HCT116 (cell line): ENCODE measurements around the gene JPT1. TPM values are rescaled to one million over a fixed set of nuclear protein-coding genes. Genes with fewer than 3 reads are reported as not detected.

Experiments used
- ATAC-seq: fragments of 200-7000 bp; cut with Tn5 transposase; 2 replicates; pipeline ENCODE4 v1.9.1; 2020; ENCODE audit warnings: mild to moderate bottlenecking, moderate library complexity
- BruUV-seq: library from RNA; stranded (reverse); fragments of 400-500 nt; replicated peaks from 2 replicates; lab custom pipeline; 2021; lab: Mats Ljungman, UMichigan
- CTCF ChIA-PET: fragments of 300-600 bp; sonication (Branson Sonifier 250); formaldehyde crosslinking; loops from one replicate; lab custom pipeline; 2021; ENCODE audit warnings: antibody characterized with exemption; lab: Charles Lee
- POLR2A ChIA-PET: fragments of 300-600, 350-600 bp; sonication (Branson Sonifier 250); formaldehyde crosslinking; loops from one replicate; lab custom pipeline; 2021; ENCODE audit warnings: antibody characterized with exemption; lab: Charles Lee
- RAD21 ChIA-PET, 2 experiments: fragments of 300-600 bp; sonication (Branson Sonifier 250); formaldehyde crosslinking; loops; one replicate each; lab custom pipeline; 2023; ENCODE audit warnings: low total read pairs in 2 of 2; ENCODE audit not compliant: uncharacterized antibody in 2 of 2, unreplicated experiment in 2 of 2, low non-redundant PET in 1 of 2; lab: Charles Lee
- DNase-seq: peaks from one replicate; pipeline ENCODE4 v3.0.0-alpha.2; 2010; ENCODE audit warnings: low read depth, low spot score
- H2AFZ ChIP-seq: fragments of 200-600 bp; shearing (Covaris generic), sonication (generic); 2 replicates; pipeline ENCODE4 v1.6.1; 2017; ENCODE audit warnings: low read depth, mixed run types, mixed read lengths, antibody characterized with exemption, low read length; ENCODE audit not compliant: poor library complexity, severe bottlenecking
- H3K27ac ChIP-seq: 2 replicates; pipeline ENCODE4 v1.5.1; 2012; ENCODE audit warnings: low read depth, low read length
- H3K27me3 ChIP-seq: fragments of 200-600 bp; sonication (generic); 2 replicates; pipeline ENCODE4 v1.6.1; 2016; ENCODE audit warnings: mixed run types, low read length, mixed read lengths; ENCODE audit not compliant: insufficient read depth
- H3K36me3 ChIP-seq, 2 experiments: fragments of 200-500 bp in 1 of 2; fragments of 200-600 bp in 1 of 2; sonication (Bioruptor generic) in 1 of 2; sonication (generic) in 1 of 2; 2 replicates each; pipeline versions ENCODE4 v1.5.1 to v1.6.1; 2014 to 2016; ENCODE audit warnings: low read length in 2 of 2, inconsistent platforms in 1 of 2, mixed read lengths in 1 of 2, mixed run types in 1 of 2; ENCODE audit not compliant: insufficient read depth in 2 of 2, control insufficient read depth in 1 of 2
- H3K4me1 ChIP-seq, 2 experiments: fragments of 200-600 bp in 1 of 2; sonication (generic) in 1 of 2; 2 replicates each; pipeline versions ENCODE4 v1.5.1 to v1.6.1; 2012 to 2017; ENCODE audit warnings: low read length in 2 of 2, inconsistent platforms in 1 of 2, mild to moderate bottlenecking in 1 of 2, mixed read lengths in 1 of 2, mixed run types in 1 of 2, moderate library complexity in 1 of 2; ENCODE audit not compliant: insufficient read depth in 2 of 2, control insufficient read depth in 1 of 2
- H3K4me2 ChIP-seq: fragments of 200-600 bp; sonication (generic); 2 replicates; pipeline ENCODE4 v1.6.1; 2017; ENCODE audit warnings: mixed run types, low read length, mixed read lengths
- H3K4me3 ChIP-seq, 2 experiments: fragments of 200-600 bp in 1 of 2; sonication (generic) in 1 of 2; replicated peaks in 1 of 2; 2 replicates each; pipeline ENCODE4 v1.5.1; 2011 to 2016; ENCODE audit warnings: low read length in 2 of 2, control low read depth in 1 of 2, low read depth in 1 of 2, mild to moderate bottlenecking in 1 of 2, mixed read lengths in 1 of 2, mixed run types in 1 of 2
- H3K79me2 ChIP-seq: fragments of 200-600 bp; sonication (generic); 2 replicates; pipeline ENCODE4 v1.6.1; 2017; ENCODE audit warnings: mild to moderate bottlenecking, mixed run types, low read length, moderate library complexity, mixed read lengths; ENCODE audit not compliant: insufficient read depth
- H3K9ac ChIP-seq: fragments of 200-600 bp; sonication (generic); 2 replicates; pipeline ENCODE4 v1.6.1; 2016; ENCODE audit warnings: low read length, mixed read lengths
- H3K9me2 ChIP-seq: fragments of 200-600 bp; sonication (generic), shearing (Covaris generic); 2 replicates; pipeline ENCODE4 v1.6.1; 2017; ENCODE audit warnings: mixed run types, mild to moderate bottlenecking, moderate library complexity; ENCODE audit not compliant: insufficient read depth
- H3K9me3 ChIP-seq, 2 experiments: fragments of 200-500 bp in 1 of 2; fragments of 200-600 bp in 1 of 2; sonication (Bioruptor generic) in 1 of 2; sonication (generic) in 1 of 2; 2 replicates each; pipeline ENCODE4 v1.6.1; 2014 to 2017; ENCODE audit warnings: low read length in 2 of 2, mixed read lengths in 2 of 2, inconsistent platforms in 1 of 2, low read depth in 1 of 2, mild to moderate bottlenecking in 1 of 2, mixed run types in 1 of 2, moderate library complexity in 1 of 2; ENCODE audit not compliant: control insufficient read depth in 1 of 2, insufficient read depth in 1 of 2
- H4K20me1 ChIP-seq: fragments of 200-600 bp; sonication (generic), shearing (Covaris generic); 2 replicates; pipeline ENCODE4 v1.6.1; 2017; ENCODE audit warnings: mixed run types, mild to moderate bottlenecking, moderate library complexity; ENCODE audit not compliant: insufficient read depth
- ATF3 ChIP-seq: IDR thresholded peaks from 2 replicates; pipeline ENCODE4 v1.6.1; 2012
- CEBPB ChIP-seq: IDR thresholded peaks from 2 replicates; pipeline ENCODE4 v1.6.1; 2012; ENCODE audit warnings: low read depth
- MAX ChIP-seq: IDR thresholded peaks from 2 replicates; pipeline ENCODE4 v1.6.1; 2012
- RAD21 ChIP-seq: IDR thresholded peaks from 2 replicates; pipeline ENCODE4 v1.6.1; 2012; ENCODE audit warnings: low read depth, mild to moderate bottlenecking
- REST ChIP-seq: IDR thresholded peaks from 2 replicates; pipeline ENCODE4 v1.6.1; 2012; ENCODE audit warnings: low read depth
- SIN3A ChIP-seq: IDR thresholded peaks from 2 replicates; pipeline ENCODE4 v1.6.1; 2012; ENCODE audit warnings: low read depth
- SRF ChIP-seq: IDR thresholded peaks from 2 replicates; pipeline ENCODE4 v1.6.1; 2012; ENCODE audit warnings: low read depth
- TCF7L2 ChIP-seq: IDR thresholded peaks from 2 replicates; pipeline ENCODE4 v1.7.0; 2011; ENCODE audit warnings: borderline replicate concordance, inconsistent platforms; ENCODE audit not compliant: insufficient read depth, insufficient read length; ENCODE audit errors: extremely low read depth
- ZNF274 ChIP-seq: fragments of 200-500 bp; sonication (Bioruptor generic); IDR thresholded peaks from 2 replicates; pipeline ENCODE4 v1.6.1; 2014; ENCODE audit warnings: mild to moderate bottlenecking, low read depth, low read length, inconsistent platforms
- intact Hi-C: fragments of 100-400 bp; cut with micrococcal nuclease; formaldehyde crosslinking; loops from 2 replicates; pipeline ENCODE4 v1.10.0; 2022
- total RNA-seq: library from RNA; stranded (reverse); gene quantifications from one replicate; pipeline ENCODE4 v1.2.1, GENCODE V29; 2021; ENCODE audit not compliant: unreplicated experiment

JPT1 gene
- total RNA-seq, 1 experiment from 2014 or later, result 575 TPM

GRCh38 chr17:75146592-75146991 is 7.7 kb downstream of the JPT1 start (continued):
- TF ChIP-seq RAD21 (no peak), TCF7L2 (no peak), CEBPB (no peak)

- Histone ChIP-seq H3K4me1 (no peaks in the 10 kb centered on the region), H3K4me3 (no peak overlapping the region), H3K9me2 (no peaks in the 10 kb centered on the region), H3K9ac (no peak overlapping the region), H3K27me3 (no peaks in the 10 kb centered on the region), H2AFZ (no peak overlapping the region), H3K79me2 (peaks cover 96% of the 10 kb centered on the region), H4K20me1 (peaks cover 30% of the 10 kb centered on the region), H3K27ac (no peak overlapping the region), H3K4me2 (no peak overlapping the region), H3K36me3 (peaks cover 83% of the 10 kb centered on the region in 2 experiments), H3K9me3 (no peaks in the 10 kb centered on the region)
- CTCF ChIA-PET, result interaction anchor here (1.2 kb wide), 1 partner anchor 27 kb away, joined by 5 read pairs; no protein-coding TSS in a partner anchor
- intact Hi-C loops, result no loop called here
- RAD21 ChIA-PET, result interaction anchor here in 1 of 2 experiments (1.0 kb wide), 1 partner anchor 31 kb away, joined by 3 read pairs; no protein-coding TSS in a partner anchor
- BruUV-seq, result TSS peak; percentile 1
- POLR2A ChIA-PET, result interaction anchor here (0.9 to 3.4 kb wide), 3 partner anchors 9 to 12 kb away, joined by 3 to 23 read pairs (median 6); partner anchors contain the start of gene JPT1
- ATAC-seq (no peak), DNase-seq (no peak)
- TF ChIP-seq TCF7L2 (no peak), ZNF274 (no peak), MAX (no peak), ATF3 (no peak), SRF (no peak), SIN3A (0 out of 2 replicates have a peak, but pooled peaks have one; percentile 37), REST (no peak)
These were observed 9.3 kb downstream of the JPT1 start for GRCh38 chr17:75144816-75145512.
